ENCODE data around the gene ADAMTS4.

The ADAMTS4 gene

GRCh38 chr1:161219078-161219892 is 20.4 kb upstream of the ADAMTS4 start:
- no peak for DNase-seq

GRCh38 chr1:161218301-161219077 is 19.6 kb upstream of the ADAMTS4 start:
- no peak for DNase-seq

DNA sequence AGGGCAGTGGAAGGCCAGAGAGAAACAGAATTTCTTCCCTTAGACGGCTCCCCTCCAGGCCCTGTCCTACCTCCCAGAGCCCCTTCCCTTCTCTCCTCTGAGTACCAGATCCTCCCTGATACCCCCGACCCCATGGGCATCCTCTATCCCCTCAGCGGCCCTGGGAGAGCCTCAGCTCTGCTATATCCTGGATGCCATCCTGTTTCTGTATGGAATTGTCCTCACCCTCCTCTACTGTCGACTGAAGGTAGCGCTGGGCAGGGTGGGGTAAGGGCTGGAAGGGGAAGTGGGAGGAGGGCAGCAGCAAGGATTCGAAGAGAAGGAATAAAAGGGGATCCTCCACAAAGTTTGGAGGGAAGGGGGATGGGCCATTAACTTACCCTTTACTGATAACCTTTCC is 19.0 kb upstream of the ADAMTS4 start:
- DNase-seq = no peak

DNA sequence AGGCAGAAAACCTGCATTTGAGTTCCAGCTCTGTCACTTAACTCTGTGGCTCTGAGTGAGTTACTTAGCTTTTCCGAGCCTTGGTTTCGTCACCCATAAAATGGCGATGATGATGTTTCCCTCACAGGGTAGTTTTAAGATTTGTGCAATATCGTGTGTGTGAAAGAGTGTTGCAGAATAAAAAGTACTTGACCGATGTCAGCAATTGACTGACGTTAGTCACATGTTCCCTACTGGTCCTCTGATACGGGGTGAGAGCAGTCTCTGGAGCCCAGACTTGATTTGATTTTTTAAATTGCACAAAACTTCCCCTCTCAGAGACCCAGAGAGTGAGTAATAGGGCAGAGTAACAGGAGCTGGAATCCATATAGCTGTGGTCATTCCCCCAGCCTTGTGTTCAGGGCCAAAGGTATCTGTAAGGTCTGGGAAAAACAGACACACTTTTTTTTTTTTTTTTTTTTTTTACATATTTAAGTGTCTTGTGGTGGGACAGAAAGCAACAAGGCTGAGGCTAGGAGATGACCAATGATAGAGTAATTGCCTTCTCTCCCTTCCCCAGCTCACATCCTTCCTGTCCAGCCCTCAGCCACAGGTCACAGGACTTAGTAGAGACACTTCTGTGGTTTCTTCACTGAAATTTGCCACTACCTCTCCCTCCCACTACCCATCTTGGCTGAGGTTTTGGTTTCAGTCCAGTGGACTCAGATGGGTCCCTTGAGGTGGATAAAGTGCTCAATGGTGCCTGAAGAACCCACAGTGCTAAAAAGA is 18.3 kb upstream of the ADAMTS4 start:
- no peak for DNase-seq

GRCh38 chr1:161215076-161215475 is 16.2 kb upstream of the ADAMTS4 start, which contains the start of gene FCER1G:
FCER1G (plus strand) TSS chr1:161215295; CDS start chr1:161215322, 27 bp downstream.
- no peak for DNase-seq

- no peak for DNase-seq
Observed at GRCh38 chr1:161214369-161214768, 15.5 kb upstream of the ADAMTS4 start.

- peak; percentile 55 for DNase-seq
Observed at GRCh38 chr1:161209790-161210409, 11.0 kb upstream of the ADAMTS4 start.

GRCh38 chr1:161207173-161207572 is 8.3 kb upstream of the ADAMTS4 start:
- DNase-seq = no peak

DNA sequence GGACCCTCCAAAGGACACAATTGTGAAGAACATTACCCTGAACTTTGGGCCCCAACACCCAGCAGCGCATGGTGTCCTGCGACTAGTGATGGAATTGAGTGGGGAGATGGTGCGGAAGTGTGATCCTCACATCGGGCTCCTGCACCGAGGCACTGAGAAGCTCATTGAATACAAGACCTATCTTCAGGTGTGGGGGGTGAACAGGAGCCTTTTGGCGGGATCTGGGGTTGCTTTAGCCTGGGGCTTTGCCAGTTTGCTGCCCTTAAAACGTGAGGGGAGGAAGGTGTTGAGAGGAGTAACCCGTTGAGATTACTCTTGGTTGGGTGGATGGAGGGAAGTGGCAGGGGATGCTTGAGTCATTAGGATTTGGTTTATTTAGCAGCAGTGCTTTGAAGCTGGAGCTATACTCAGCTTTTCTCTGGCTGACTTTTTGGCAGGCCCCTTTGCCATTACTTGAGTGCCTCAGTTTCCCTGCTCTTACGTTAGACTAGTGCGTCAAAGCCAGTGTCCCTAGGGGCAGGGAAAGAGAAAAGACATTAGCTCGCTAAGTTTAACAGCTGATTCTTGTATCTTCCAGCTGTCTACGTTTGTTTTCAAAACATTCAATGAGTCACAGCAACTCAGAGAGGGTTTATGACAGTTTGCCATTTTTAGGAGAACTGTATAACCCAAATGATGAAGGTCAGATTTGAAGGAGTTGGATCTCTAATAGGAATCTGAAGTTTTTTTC is 7.7 kb upstream of the ADAMTS4 start:
- DNase-seq = no peak

- peak; percentile 92 for DNase-seq
Observed at GRCh38 chr1:161201836-161202712, 3.2 kb upstream of the ADAMTS4 start, which contains the start of gene NDUFS2. NDUFS2 (plus strand) TSS chr1:161202367; CDS start chr1:161202386, 19 bp downstream.

DNA sequence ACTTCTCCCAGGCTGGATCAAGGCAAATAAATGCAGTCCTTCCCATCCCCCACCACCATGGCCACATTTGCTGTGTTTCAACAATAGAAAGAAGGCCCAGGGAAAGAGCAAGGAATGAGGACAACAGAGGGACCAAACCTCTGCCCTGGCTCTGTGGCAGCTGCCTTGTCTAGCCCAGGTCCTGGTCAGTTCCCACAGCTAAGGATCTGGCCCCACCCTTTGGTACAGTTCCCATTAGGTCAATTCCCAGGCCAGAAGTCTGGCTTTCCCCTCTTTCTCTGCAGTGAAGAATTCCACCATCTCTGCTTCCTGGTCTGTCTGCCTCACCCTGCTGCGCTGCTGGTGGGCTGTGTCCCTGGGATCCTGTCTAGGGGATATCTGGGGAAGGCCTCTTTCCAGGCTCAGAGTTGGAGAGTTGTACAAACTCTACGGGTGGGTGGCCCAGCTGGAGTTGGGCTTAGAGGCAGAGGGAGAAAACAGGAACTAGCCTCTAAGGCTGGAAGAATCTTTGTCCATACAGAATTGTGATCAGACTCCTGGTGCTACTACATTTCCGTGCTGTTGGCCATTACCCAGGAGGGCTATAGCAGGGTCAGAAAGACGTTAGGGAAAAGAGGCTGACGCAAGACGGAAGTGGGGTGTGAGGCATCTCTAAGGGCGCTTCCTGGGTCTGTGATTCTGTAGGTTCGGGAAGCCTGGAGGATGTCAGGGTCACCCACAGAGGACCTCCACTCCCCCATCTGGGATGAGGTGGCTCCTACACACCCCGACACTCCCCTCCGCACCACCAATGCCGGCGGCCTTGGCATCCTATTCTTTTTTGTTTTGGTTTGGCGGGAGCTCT is 2.4 kb upstream of the ADAMTS4 start:
- no peak for DNase-seq

DNA sequence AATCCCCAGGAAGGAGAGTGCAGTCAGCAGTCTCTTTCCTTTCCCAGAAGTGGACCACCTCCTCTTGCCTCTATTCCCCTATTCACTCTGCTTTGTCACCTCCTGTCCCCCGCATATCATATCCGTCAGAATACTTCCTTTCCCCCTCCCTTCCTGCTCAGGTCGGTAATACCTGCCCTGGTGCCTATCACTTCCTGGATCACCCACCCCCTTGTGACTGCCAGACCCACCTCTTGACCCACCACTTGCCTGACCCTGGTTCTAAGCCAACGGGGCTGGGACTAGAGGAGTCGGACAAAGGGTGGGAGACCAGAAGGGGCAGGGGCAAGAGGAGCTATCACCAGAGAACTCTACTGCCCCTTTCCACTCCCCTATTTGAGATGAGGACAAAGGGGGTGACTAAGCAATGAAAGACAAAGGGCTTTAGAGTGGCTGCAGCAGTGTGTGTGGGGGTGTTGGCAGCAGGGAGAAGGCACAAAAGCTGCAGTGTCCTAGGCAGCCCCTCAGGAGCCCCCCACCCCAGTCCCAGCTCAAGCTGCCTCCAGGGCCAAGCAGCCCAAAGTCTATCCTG is 1.7 kb upstream of the ADAMTS4 start:
- no peak for DNase-seq

- DNase-seq = no peak
Observed at GRCh38 chr1:161199506-161200139, 769 bp upstream of the ADAMTS4 start.

- DNase-seq = no peak
Observed at GRCh38 chr1:161198194-161198896, 509 bp downstream of the ADAMTS4 start.

GRCh38 chr1:161197560-161198193 is 1.2 kb downstream of the ADAMTS4 start:
- no peak for DNase-seq

GRCh38 chr1:161196521-161197451 is 2.1 kb downstream of the ADAMTS4 start:
- DNase-seq = no peak

GRCh38 chr1:161196111-161196510 is 2.7 kb downstream of the ADAMTS4 start:
- DNase-seq = no peak

All from NCI-H2029 treated with DMSO at 0.1 percent for 48 hours (cell line).